Measurements from ENCODE around the gene TUBGCP3.

Gene TUBGCP3

DNA sequence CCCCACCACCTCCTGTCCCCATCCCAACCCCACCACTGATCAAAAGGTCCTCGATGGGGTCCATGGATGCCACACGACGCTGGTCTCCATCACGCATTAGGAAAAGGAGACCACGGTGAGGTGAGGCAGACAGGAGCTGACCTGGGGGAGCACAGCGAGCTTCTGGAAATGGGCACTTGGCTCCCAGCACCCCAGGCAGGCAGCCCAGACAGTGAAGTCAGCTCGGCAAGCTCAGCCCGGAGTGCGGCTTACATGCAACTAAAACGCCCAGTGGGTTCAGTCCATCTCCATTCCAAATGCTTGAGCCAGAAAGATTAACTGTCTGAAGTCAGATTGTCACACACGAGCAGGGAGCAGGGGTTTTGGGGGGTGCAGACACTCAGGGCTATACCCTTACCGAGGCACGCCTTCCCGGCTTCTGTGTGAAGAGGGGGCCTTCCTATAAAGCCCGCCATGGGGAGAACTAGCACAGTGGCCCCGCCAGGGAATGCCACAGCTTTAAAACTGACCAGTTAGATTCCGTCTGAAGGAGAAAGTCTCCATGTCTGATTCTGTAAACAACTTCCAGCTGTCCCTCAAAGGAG is 132.4 kb downstream of the TUBGCP3 start:
- DNase-seq (ENCODE audit: insufficient read length, low spot score) (no peak), FAIRE-seq (no peak)

GRCh38 chr13:112454648-112455334 is 133.2 kb downstream of the TUBGCP3 start:
- FAIRE-seq (no peak), DNase-seq (ENCODE audit: insufficient read length, low spot score) (no peak)

- FAIRE-seq (no peak), DNase-seq (ENCODE audit: insufficient read length, low spot score) (no peak)
Observed at GRCh38 chr13:112453874-112454647, 133.9 kb downstream of the TUBGCP3 start.

GRCh38 chr13:112453207-112453829 is 134.6 kb downstream of the TUBGCP3 start:
- no peak for DNase-seq (ENCODE audit: insufficient read length, low spot score)
- FAIRE-seq: no peak

GRCh38 chr13:112452380-112453206 is 135.4 kb downstream of the TUBGCP3 start:
- DNase-seq (ENCODE audit: insufficient read length, low spot score) (no peak), FAIRE-seq (no peak)

DNA sequence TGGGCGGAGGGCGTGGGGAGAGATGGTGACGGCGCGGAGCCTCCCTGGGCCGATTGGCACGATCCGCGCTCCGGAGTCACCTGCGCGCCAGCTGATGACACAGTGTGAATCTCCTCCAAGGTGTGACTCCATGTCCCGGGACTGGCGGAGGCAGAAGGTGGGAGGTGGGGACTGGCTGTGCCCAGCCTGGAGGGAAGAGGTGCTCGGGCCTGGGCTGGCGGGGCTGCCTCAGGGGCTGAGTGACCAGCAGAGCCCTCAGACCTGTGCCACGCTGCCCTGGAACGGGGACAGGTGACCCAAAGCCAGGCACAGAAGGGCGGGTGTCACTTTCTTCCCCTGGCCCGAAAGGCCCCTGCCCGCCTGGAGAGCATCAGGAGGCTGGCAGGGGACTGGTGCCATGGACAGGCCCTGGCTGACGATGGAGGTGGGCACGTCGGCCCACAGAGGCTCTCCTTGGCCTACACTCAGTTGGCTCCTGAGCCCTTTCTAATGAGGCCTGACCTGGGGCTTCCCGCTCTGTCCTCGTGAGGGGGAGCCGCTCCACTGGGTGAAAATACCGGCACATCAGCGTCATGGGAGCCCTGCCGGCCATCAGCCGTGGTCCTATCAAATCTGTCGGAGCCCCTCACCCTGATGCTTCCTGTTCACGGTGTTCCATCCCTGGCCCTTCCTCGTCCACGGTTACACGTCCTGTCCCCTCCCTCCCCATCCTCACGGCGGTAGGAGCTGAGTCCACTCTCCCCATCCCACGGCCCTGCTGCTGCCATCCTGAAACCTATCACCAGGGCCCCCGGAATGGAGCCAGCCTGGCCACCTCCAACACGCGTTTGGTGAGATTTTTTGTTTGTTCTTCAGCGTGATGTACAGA is 136.2 kb downstream of the TUBGCP3 start:
- FAIRE-seq (no peak), DNase-seq (ENCODE audit: insufficient read length, low spot score) (no peak)

GRCh38 chr13:112450904-112451240 is 137.1 kb downstream of the TUBGCP3 start:
- DNase-seq (ENCODE audit: insufficient read length, low spot score) (no peak), FAIRE-seq (no peak)

GRCh38 chr13:112450118-112450903 is 137.6 kb downstream of the TUBGCP3 start:
- DNase-seq (ENCODE audit: insufficient read length, low spot score): no peak
- FAIRE-seq: no peak

- no peak for DNase-seq (ENCODE audit: insufficient read length, low spot score)
- FAIRE-seq: no peak
Observed at GRCh38 chr13:112449545-112449930, 138.4 kb downstream of the TUBGCP3 start.

DNA sequence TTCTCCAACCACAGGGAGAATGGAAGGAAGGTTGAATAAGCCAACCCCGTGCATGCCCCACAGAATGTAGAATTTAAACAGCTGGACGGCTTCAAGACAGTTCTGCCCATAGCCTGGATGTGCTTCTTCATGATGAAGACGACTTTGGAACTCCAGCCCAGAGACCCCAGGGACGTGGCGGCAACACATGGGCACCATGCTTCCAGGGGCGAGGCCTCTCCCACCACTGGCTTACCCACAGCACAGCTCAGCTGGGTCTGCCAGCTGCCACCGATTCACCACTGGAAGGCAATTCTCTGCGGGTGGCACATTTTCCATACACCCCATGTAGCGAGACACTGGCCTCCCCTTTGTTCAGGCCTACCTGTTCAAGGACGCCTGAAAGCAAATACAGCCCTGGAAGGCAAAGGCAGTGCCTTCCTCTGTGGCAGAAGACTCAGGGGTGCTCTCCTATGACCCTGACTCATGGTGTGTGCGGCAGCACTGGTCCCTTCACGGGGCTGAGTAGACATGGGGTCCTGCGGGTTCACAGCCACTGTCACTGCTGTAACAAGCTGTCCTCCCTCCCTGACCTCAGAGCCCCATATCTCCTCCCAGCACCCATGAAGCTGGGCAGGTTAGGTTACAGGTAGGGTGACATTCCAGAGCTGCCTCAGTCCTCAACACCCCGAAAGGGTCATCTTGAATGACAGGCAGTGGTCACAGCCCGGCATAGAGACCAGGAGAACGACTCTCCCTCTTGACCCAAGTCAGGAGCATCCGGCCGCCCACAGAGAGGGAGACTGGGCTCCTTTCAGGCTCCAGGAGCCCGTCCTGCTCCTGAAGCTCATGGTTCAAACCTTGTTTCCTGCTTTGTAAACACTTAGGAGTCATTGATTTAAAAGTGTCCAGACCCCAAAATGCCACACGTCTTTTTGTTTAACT is 139.1 kb downstream of the TUBGCP3 start:
- DNase-seq (ENCODE audit: insufficient read length, low spot score) (no peak), FAIRE-seq (no peak)

DNA sequence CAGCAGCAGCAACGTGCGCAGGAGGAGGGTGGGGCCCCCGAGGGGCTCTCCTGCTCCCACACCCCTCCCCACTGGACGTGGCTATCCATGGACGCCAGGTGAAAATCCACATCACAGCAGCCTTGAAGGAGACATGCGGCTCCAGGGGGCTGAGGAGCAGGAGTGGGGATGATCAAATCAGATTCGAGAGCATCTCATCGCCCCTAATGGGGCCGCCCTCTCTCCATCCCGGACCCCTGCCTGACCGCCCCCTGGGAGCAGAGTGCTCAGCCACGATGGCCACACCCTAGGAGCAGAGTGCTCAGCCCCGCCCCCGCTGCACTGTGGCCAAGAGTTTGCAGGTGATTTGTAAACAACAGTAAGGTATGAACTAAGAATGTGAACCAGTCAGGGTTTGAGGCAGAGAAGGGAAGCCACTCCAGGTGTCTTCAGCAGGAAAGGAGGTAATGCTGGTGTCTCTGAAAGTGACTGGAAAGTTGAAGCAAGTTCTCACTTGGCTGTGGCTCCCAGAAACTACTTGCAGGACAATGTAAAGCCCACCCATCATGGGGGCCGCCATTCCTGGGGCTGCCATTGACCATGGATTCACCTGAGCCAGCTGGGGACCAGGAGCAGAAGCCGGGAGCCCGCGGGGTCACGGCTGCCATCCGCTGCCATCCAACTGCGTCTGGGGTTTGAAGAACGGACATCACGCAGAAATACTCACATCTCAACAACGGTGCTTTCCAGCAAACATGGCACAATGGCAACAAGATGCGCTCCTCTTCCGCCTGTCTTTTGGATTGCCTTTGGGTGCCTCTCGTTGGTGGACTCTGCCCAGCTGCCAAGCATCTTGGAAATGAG is 140.0 kb downstream of the TUBGCP3 start:
- FAIRE-seq (no peak), DNase-seq (ENCODE audit: insufficient read length, low spot score) (no peak)

GRCh38 chr13:112447306-112447705 is 140.6 kb downstream of the TUBGCP3 start:
- FAIRE-seq: no peak
- DNase-seq (ENCODE audit: insufficient read length, low spot score): no peak

GRCh38 chr13:112446867-112447266 is 141.1 kb downstream of the TUBGCP3 start:
- FAIRE-seq: no peak
- DNase-seq (ENCODE audit: insufficient read length, low spot score): no peak

- no peak for DNase-seq (ENCODE audit: insufficient read length, low spot score)
- no peak for FAIRE-seq
Observed at GRCh38 chr13:112446347-112446861, 141.5 kb downstream of the TUBGCP3 start.

DNA sequence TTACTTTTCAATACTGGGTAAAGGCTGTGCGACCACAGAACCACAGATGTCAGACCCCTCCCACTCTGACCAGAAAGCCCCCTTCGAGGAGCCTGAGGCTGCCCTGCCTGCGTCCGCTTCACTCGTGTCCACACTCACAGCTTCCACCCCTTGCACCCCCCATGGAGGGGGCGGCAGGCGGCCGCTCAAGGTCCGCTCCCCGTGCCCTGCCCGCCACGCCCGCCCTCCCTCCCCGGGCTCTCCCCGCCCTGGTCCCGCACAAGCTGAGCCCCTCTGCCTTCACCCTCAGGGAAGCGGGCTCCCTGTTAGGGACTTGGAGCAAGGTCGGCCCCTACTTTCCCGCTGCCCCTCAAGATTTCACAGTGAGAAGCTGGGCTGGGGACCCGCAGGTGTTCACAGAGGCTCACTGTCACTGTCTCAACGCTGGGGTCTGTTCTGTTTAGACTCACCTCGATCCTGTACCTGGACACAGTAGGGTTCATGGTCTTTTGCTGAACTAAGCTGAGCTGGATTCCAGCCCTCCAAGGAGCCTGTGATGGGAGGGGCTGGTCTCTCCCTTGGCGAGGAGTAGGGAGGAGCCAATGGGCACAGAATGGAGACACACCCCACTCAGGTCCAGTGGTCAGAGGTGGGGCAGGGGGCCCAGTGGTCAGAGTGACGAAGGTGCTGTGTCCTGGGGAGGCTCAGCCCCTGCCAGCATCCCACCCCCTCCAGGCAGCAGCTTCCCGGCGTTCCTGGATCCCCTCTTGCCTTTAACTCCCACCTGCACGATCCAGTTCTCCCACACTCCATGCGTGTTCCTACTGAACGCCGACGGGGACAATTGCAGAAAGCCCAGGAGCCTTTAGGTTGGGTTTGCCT is 142.3 kb downstream of the TUBGCP3 start:
- FAIRE-seq: no peak
- DNase-seq (ENCODE audit: insufficient read length, low spot score): no peak
